Large intestine (tissue), 3 donors: ENCODE results near the gene NRG3. TPM values are rescaled to one million over a fixed set of nuclear protein-coding genes. Genes with fewer than 3 reads are reported as not detected.

Experiments
- DNase-seq, 2 donors: peaks; one replicate each; pipeline versions ENCODE4 v3.0.0 to v3.0.0-alpha.2; 2013
- H3K27ac ChIP-seq: one replicate; pipeline ENCODE4 v1.5.1; 2013; ENCODE audit warnings: low read length
- H3K27me3 ChIP-seq: 2 replicates; pipeline ENCODE4 v1.6.1; 2013; ENCODE audit warnings: low read length; ENCODE audit not compliant: control insufficient read depth, insufficient read depth
- H3K36me3 ChIP-seq: 2 replicates; pipeline ENCODE4 v1.6.1; 2013; ENCODE audit warnings: low read length; ENCODE audit not compliant: control insufficient read depth, insufficient read depth
- H3K4me1 ChIP-seq: one replicate; pipeline ENCODE4 v1.6.1; 2013; ENCODE audit warnings: low read length; ENCODE audit not compliant: control insufficient read depth, insufficient read depth
- H3K4me3 ChIP-seq: one replicate; pipeline ENCODE4 v1.5.1; 2013; ENCODE audit warnings: low read length
- H3K9me3 ChIP-seq: one replicate; pipeline ENCODE4 v1.6.1; 2013; ENCODE audit warnings: mild to moderate bottlenecking, low read depth, low read length, moderate library complexity; ENCODE audit not compliant: control insufficient read depth
- WGBS: methylation state at CpG from one replicate; pipeline ENCODE4 v1.1.5; 2013; ENCODE audit warnings: low lambda C conversion rate; ENCODE audit not compliant: insufficient coverage; 5-methylcytosine and 5-hydroxymethylcytosine counted together
- polyA plus RNA-seq: library from polyadenylated mRNA; unstranded; fragments of 120-200 nt; gene quantifications from one replicate; pipeline ENCODE4 v1.2.1, GENCODE V29; 2013

Gene NRG3
- polyA plus RNA-seq, 1 donor, result 0.96 TPM

GRCh38 chr10:82192665-82193064, 317.7 kb downstream of the NRG3 start:
- Histone ChIP-seq H3K4me3 (no peak overlapping the region), H3K36me3 (no peaks in the 10 kb centered on the region), H3K4me1 (no peaks in the 10 kb centered on the region), H3K27ac (no peak overlapping the region), H3K9me3 (no peaks in the 10 kb centered on the region), H3K27me3 (no peaks in the 10 kb centered on the region)
- 94% methylated on average over 2 of the region's 2 CpGs for WGBS
- DNase-seq, result no peak

- no peaks in the 10 kb centered on the region for H3K27me3 ChIP-seq
- H3K4me3 ChIP-seq, result no peak overlapping the region
- H3K4me1 ChIP-seq, result no peaks in the 10 kb centered on the region
- H3K27ac ChIP-seq, result no peak overlapping the region
- no peaks in the 10 kb centered on the region for H3K36me3 ChIP-seq
- DNase-seq, result no peak
- H3K9me3 ChIP-seq, result no peaks in the 10 kb centered on the region
- 83% methylated on average over 1 of the region's 7 CpGs for WGBS
Observed at GRCh38 chr10:82194419-82194818, 319.4 kb downstream of the NRG3 start.

GRCh38 chr10:82206831-82207230, 331.8 kb downstream of the NRG3 start:
- Histone ChIP-seq H3K36me3 (no peaks in the 10 kb centered on the region), H3K9me3 (no peaks in the 10 kb centered on the region), H3K27ac (no peak overlapping the region), H3K4me1 (no peaks in the 10 kb centered on the region), H3K27me3 (no peaks in the 10 kb centered on the region), H3K4me3 (no peak overlapping the region)
- DNase-seq, result no peak
- WGBS, result no CpG with 5 or more reads among the region's 2 CpGs

- Histone ChIP-seq H3K4me3 (no peak overlapping the region), H3K27me3 (no peaks in the 10 kb centered on the region), H3K4me1 (no peaks in the 10 kb centered on the region), H3K36me3 (no peaks in the 10 kb centered on the region), H3K27ac (no peak overlapping the region), H3K9me3 (no peaks in the 10 kb centered on the region)
- DNase-seq, result no peak
- 60% methylated on average over 1 of the region's 2 CpGs for WGBS
Observed at GRCh38 chr10:82208726-82209125, 333.7 kb downstream of the NRG3 start.

GRCh38 chr10:82210331-82210730, 335.3 kb downstream of the NRG3 start:
- Histone ChIP-seq H3K36me3 (no peaks in the 10 kb centered on the region), H3K27me3 (no peaks in the 10 kb centered on the region)
- WGBS, result no CpG with 5 or more reads among the region's 2 CpGs

GRCh38 chr10:82211346-82211745, 336.4 kb downstream of the NRG3 start:
- H3K4me3 ChIP-seq, result no peak overlapping the region
- no peak for DNase-seq
- H3K36me3 ChIP-seq, result no peaks in the 10 kb centered on the region
- H3K9me3 ChIP-seq, result no peaks in the 10 kb centered on the region
- H3K27ac ChIP-seq, result no peak overlapping the region
- H3K4me1 ChIP-seq, result no peaks in the 10 kb centered on the region
- H3K27me3 ChIP-seq, result no peaks in the 10 kb centered on the region
- WGBS, result no CpG with 5 or more reads among the region's 3 CpGs

More at GRCh38 chr10:82210331-82210730, 335.3 kb downstream of the NRG3 start:
- Histone ChIP-seq H3K9me3 (no peaks in the 10 kb centered on the region), H3K27ac (no peak overlapping the region), H3K4me3 (no peak overlapping the region), H3K4me1 (no peaks in the 10 kb centered on the region)
- no peak for DNase-seq

GRCh38 chr10:82212753-82213152, 337.8 kb downstream of the NRG3 start:
- no peaks in the 10 kb centered on the region for H3K27me3 ChIP-seq
- H3K27ac ChIP-seq, result no peak overlapping the region
- 73% methylated on average over 1 of the region's 2 CpGs for WGBS
- H3K9me3 ChIP-seq, result no peaks in the 10 kb centered on the region
- H3K4me1 ChIP-seq, result no peaks in the 10 kb centered on the region
- no peak for DNase-seq
- no peak overlapping the region for H3K4me3 ChIP-seq
- H3K36me3 ChIP-seq, result no peaks in the 10 kb centered on the region

- no peaks in the 10 kb centered on the region for H3K9me3 ChIP-seq
- no peaks in the 10 kb centered on the region for H3K36me3 ChIP-seq
- no CpG with 5 or more reads among the region's 5 CpGs for WGBS
- no peak overlapping the region for H3K4me3 ChIP-seq
- no peak overlapping the region for H3K27ac ChIP-seq
- H3K4me1 ChIP-seq, result no peaks in the 10 kb centered on the region
- H3K27me3 ChIP-seq, result no peaks in the 10 kb centered on the region
- no peak for DNase-seq
Observed at GRCh38 chr10:82213784-82214183, 338.8 kb downstream of the NRG3 start.

- Histone ChIP-seq H3K9me3 (no peaks in the 10 kb centered on the region), H3K4me1 (no peaks in the 10 kb centered on the region), H3K36me3 (no peaks in the 10 kb centered on the region), H3K4me3 (no peak overlapping the region), H3K27me3 (no peaks in the 10 kb centered on the region), H3K27ac (no peak overlapping the region)
- no peak for DNase-seq
Observed at GRCh38 chr10:82221056-82221455, 346.1 kb downstream of the NRG3 start.

GRCh38 chr10:82221601-82222149, 346.7 kb downstream of the NRG3 start:
- Histone ChIP-seq H3K4me3 (no peak overlapping the region), H3K27ac (no peak overlapping the region), H3K4me1 (no peaks in the 10 kb centered on the region), H3K9me3 (no peaks in the 10 kb centered on the region), H3K36me3 (no peaks in the 10 kb centered on the region), H3K27me3 (no peaks in the 10 kb centered on the region)
- no peak for DNase-seq
- WGBS, result no CpG with 5 or more reads among the region's 2 CpGs

GRCh38 chr10:82228701-82229100, 353.7 kb downstream of the NRG3 start:
- H3K9me3 ChIP-seq, result no peaks in the 10 kb centered on the region
- WGBS, result no CpG with 5 or more reads among the region's 4 CpGs
- no peaks in the 10 kb centered on the region for H3K27me3 ChIP-seq
- H3K4me1 ChIP-seq, result no peaks in the 10 kb centered on the region
- DNase-seq, result no peak
- H3K27ac ChIP-seq, result no peak overlapping the region
- H3K4me3 ChIP-seq, result no peak overlapping the region
- H3K36me3 ChIP-seq, result no peaks in the 10 kb centered on the region
